GM13977 (cell line): ENCODE measurements around the gene EFNA4.

Experiments
- DNase-seq: peaks from one replicate; pipeline ENCODE4 v3.0.0; 2012; ENCODE audit warnings: low spot score
- CTCF ChIP-seq: IDR thresholded peaks from 2 replicates; pipeline ENCODE4 v1.5.1; 2012; ENCODE audit warnings: mild to moderate bottlenecking, control low read depth; ENCODE audit not compliant: insufficient read depth; ENCODE audit errors: extremely low read depth, missing control alignments
- in situ Hi-C: fragments of 300-500 bp; cut with MboI; formaldehyde crosslinking; loops from one replicate; pipeline ENCODE4 v1.12.0; 2022; ENCODE audit warnings: low sequenced_read_pairs, low pct_unique_long_range_greater_than_20kb, mixed read lengths, inconsistent platforms; ENCODE audit not compliant: unreplicated experiment

Gene EFNA4

GRCh38 chr1:155083052-155083541 is 19.6 kb downstream of the EFNA4 start:
- TF ChIP-seq CTCF: no peak
- in situ Hi-C loops: no loop called here
- no peak for DNase-seq

- in situ Hi-C loops: no loop called here
- DNase-seq: no peak
- TF ChIP-seq CTCF: peak; percentile 31
Measured at GRCh38 chr1:155083865-155084721, 20.6 kb downstream of the EFNA4 start.

- TF ChIP-seq CTCF: peak; percentile 96
- peak; percentile 97 for DNase-seq
- in situ Hi-C loops: no loop called here
Measured at GRCh38 chr1:155084722-155085503, 21.4 kb downstream of the EFNA4 start.

- no peak for TF ChIP-seq CTCF
- DNase-seq: no peak
- in situ Hi-C loops: no loop called here
Measured at GRCh38 chr1:155085504-155086127, 22.1 kb downstream of the EFNA4 start.

- in situ Hi-C loops: no loop called here
- peak; percentile 88 for DNase-seq
- peak; percentile 99 for TF ChIP-seq CTCF
Measured at GRCh38 chr1:155086128-155086741, 22.7 kb downstream of the EFNA4 start.
